ENCODE data around the gene OSBPL9. TPM values are rescaled to one million over a fixed set of nuclear protein-coding genes. Genes with fewer than 3 reads are reported as not detected.
A peak's percentile ranks its signal among the peaks of the same experiment; 100 is the strongest.
"Not testable (repeated sequence)": the region's sequence is repeated elsewhere in the genome, so short reads cannot be mapped to it uniquely, and the experiment has no call there.

Gene OSBPL9
- total RNA-seq, 1 donor from 2014 or later, result 88.3 TPM

GRCh38 chr1:51642739-51643142 is 25.8 kb downstream of the OSBPL9 start:
- H3K4me3 Mint-ChIP-seq, result no peak overlapping the region
- TF ChIP-seq CTCF (conservative IDR thresholded peaks at IDR 0.05), result no peak
- peak overlapping the region; percentile 16 for H3K27ac Mint-ChIP-seq
- peaks cover 18% of the 10 kb centered on the region for H3K4me1 Mint-ChIP-seq (ENCODE audit: unreplicated experiment)
- peaks cover 22% of the 10 kb centered on the region for H3K36me3 Mint-ChIP-seq
- H3K27me3 Mint-ChIP-seq, result no peaks in the 10 kb centered on the region
- no peak for DNase-seq (ENCODE audit: extremely low spot score, unreplicated experiment)
- H3K9me3 Mint-ChIP-seq, result no peaks in the 10 kb centered on the region

GRCh38 chr1:51643362-51643761 is 26.5 kb downstream of the OSBPL9 start:
- H3K4me1 Mint-ChIP-seq (ENCODE audit: unreplicated experiment), result peaks cover 24% of the 10 kb centered on the region
- peaks cover 22% of the 10 kb centered on the region for H3K36me3 Mint-ChIP-seq

GRCh38 chr1:51644020-51644419 is 27.1 kb downstream of the OSBPL9 start:
- no peak for DNase-seq (ENCODE audit: extremely low spot score, unreplicated experiment)
- Mint-ChIP-seq H3K9me3 (no peaks in the 10 kb centered on the region), H3K4me3 (no peak overlapping the region), H3K36me3 (peaks cover 22% of the 10 kb centered on the region), H3K27ac (no peak overlapping the region), H3K4me1 (ENCODE audit: unreplicated experiment) (peaks cover 29% of the 10 kb centered on the region), H3K27me3 (no peaks in the 10 kb centered on the region)
- no peak for TF ChIP-seq CTCF (conservative IDR thresholded peaks at IDR 0.05)

More at GRCh38 chr1:51643362-51643761, 26.5 kb downstream of the OSBPL9 start:
- Mint-ChIP-seq H3K9me3 (no peaks in the 10 kb centered on the region), H3K27me3 (no peaks in the 10 kb centered on the region), H3K4me3 (peak overlapping the region; percentile 8), H3K27ac (peak overlapping the region; percentile 16)
- DNase-seq (ENCODE audit: extremely low spot score, unreplicated experiment), result no peak
- TF ChIP-seq CTCF (conservative IDR thresholded peaks at IDR 0.05), result no peak

DNA sequence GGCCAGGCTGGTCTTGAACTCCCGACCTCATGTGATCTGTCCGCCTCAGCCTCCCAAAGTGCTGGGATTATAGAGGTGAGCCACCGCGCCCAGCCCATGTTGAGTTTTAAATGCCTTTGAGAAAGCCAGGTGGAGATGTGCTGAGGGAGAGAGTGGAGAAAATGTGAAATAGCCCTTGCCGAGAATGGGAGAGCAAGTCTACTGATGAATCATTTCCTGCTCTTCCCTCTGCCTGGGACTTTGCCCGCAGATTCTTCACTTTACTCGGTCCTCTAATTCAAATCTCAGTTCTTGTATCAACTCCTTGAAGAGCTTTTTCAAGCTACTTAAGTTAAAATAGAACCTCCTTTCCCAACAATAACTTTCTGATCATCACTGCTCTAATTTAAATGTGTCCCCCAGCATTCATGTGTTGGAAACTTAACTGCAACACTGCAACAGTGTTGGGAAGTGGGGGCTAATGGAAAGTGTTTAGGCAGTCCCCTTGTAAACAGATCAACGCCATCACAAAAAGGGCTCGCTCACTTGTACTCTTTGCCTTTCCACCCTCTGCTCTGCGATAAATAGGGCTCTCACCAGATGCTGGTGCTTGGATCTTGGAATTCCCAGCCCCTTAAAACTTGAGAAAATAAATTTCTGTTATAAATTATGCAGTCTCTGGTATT is 27.8 kb downstream of the OSBPL9 start:
- Mint-ChIP-seq H3K4me3 (no peak overlapping the region), H3K4me1 (ENCODE audit: unreplicated experiment) (peaks cover 31% of the 10 kb centered on the region), H3K27me3 (no peaks in the 10 kb centered on the region), H3K9me3 (no peaks in the 10 kb centered on the region), H3K36me3 (peaks cover 18% of the 10 kb centered on the region), H3K27ac (no peak overlapping the region)
- DNase-seq (ENCODE audit: extremely low spot score, unreplicated experiment), result no peak
- TF ChIP-seq CTCF (conservative IDR thresholded peaks at IDR 0.05), result no peak

GRCh38 chr1:51646592-51646991 is 29.7 kb downstream of the OSBPL9 start:
- H3K9me3 Mint-ChIP-seq; H3K27ac Mint-ChIP-seq; H3K4me3 Mint-ChIP-seq; H3K27me3 Mint-ChIP-seq; DNase-seq (ENCODE audit: extremely low spot score, unreplicated experiment): not testable (repeated sequence)
- H3K36me3 Mint-ChIP-seq, result peaks cover 18% of the 10 kb centered on the region
- peaks cover 40% of the 10 kb centered on the region for H3K4me1 Mint-ChIP-seq (ENCODE audit: unreplicated experiment)

DNA sequence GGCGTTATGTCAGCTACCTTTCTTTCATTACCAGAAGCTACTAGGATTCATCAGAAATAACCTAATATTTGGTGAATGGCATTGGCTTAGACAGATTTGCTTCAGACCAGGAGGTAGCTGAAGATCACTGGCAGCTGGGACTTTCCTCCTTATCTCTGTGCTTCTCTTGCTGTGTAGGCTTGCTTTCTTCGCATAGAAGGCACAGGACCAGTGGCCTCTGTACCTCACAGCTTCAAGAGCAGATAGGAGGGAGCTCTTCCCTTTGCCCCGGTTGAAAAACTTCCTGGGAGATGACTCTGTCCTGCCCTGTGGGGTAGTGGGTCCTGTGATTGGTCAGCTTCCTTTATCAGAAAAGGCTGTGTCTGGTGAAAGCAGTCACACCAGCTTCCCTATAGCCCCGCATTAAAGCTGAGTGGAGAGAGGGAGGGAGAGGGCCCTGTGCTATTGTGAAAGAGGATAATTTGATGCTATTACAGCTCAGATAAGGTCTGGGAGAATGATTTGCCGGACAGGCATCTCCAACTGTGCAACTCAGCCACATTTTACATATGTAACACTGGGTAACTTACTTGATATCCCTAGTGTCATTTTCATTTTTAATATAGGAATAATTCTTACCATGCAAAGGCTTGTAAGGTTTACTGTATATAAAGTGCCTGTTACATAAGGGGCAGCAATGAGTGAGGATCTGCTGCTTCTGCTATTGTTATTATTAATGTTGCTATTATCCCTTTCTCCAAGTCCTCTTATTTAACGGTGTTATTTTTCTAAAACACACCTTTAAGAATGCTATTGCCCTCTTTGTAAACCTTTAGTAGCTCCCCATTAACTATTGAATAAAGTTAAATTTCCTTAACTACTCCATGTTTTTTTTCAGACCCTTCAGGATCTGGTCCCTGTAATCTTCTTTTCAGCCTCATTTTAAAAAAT is 31.6 kb downstream of the OSBPL9 start:
- Mint-ChIP-seq H3K4me3 (peak overlapping the region; percentile 62), H3K27me3 (no peaks in the 10 kb centered on the region), H3K9me3 (no peaks in the 10 kb centered on the region), H3K4me1 (ENCODE audit: unreplicated experiment) (peaks cover 30% of the 10 kb centered on the region), H3K36me3 (peaks cover 9% of the 10 kb centered on the region), H3K27ac (peak overlapping the region; percentile 83)
- no peak for TF ChIP-seq CTCF (conservative IDR thresholded peaks at IDR 0.05)
- DNase-seq (ENCODE audit: extremely low spot score, unreplicated experiment), result no peak

Data from type B pancreatic cell (in vitro differentiated cells).